ENCODE data around the gene CAPN11. TPM values are rescaled to one million over a fixed set of nuclear protein-coding genes. Genes with fewer than 3 reads are reported as not detected.

The CAPN11 gene
- total and polyA plus RNA-seq, 2 experiments from 2014 or later, result 1.1 to 1.7 TPM

DNA sequence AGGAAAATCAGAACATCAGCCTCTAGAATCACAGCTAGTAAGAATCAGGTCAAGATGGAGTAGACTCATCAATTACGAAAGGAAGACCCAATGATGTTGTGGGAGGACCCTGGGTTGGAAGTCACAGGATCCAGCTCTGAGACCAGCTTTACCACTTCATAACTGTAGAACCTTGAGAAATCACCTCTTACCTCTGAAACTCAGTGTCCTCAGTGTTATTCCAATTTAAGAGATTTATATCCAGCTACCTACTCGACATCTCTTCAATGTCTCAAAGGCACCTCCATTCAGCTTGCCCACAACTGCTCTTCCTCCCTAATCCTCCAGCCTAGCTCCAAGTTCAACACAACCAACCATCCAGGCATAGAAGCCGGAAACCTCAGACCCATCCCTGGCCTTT, 47.7 kb upstream of the CAPN11 start:
- DNase-seq (ENCODE audit: low spot score), result no peak
- Histone ChIP-seq H3K36me3 (ENCODE audit: insufficient read depth) (peaks cover 40% of the 10 kb centered on the region), H3K4me1 (ENCODE audit: insufficient read depth) (no peaks in the 10 kb centered on the region), H3K27me3 (ENCODE audit: insufficient read depth) (no peaks in the 10 kb centered on the region), H3F3A (replicated peaks; ENCODE audit: low read depth) (0 out of 2 replicates have a peak, but pooled peaks cover 3% of the 10 kb centered on the region), H3K9me2 (ENCODE audit: insufficient read depth) (no peaks in the 10 kb centered on the region), H2AFZ (no peak overlapping the region), H3K79me2 (replicated peaks; ENCODE audit: insufficient read depth) (peaks cover 38% of the 10 kb centered on the region), H3K4me3 (no peak overlapping the region), H4K20me1 (replicated peaks; ENCODE audit: insufficient read depth) (peaks cover 25% of the 10 kb centered on the region), H3K4me2 (no peak overlapping the region), H3K27ac (ENCODE audit: low read depth) (no peak overlapping the region)
- ATAC-seq, result no peak
- H3K9me3 Mint-ChIP-seq, result no peaks in the 10 kb centered on the region
- TF ChIP-seq EZH2phosphoT487 (IDR thresholded peaks at IDR 0.05; ENCODE audit: unreplicated experiment) (no peak), NANOG (IDR thresholded peaks at IDR 0.05; ENCODE audit: borderline replicate concordance) (no peak), CREB1 (CRISPR knock-in tag; IDR thresholded peaks at IDR 0.05; ENCODE audit: low read depth) (no peak), EZH2 (IDR thresholded peaks at IDR 0.05; ENCODE audit: low read depth, unreplicated experiment) (no peak), STAT1 (IDR thresholded peaks at IDR 0.05; ENCODE audit: unreplicated experiment) (no peak)
- TF ChIP-seq, protein P1, sequence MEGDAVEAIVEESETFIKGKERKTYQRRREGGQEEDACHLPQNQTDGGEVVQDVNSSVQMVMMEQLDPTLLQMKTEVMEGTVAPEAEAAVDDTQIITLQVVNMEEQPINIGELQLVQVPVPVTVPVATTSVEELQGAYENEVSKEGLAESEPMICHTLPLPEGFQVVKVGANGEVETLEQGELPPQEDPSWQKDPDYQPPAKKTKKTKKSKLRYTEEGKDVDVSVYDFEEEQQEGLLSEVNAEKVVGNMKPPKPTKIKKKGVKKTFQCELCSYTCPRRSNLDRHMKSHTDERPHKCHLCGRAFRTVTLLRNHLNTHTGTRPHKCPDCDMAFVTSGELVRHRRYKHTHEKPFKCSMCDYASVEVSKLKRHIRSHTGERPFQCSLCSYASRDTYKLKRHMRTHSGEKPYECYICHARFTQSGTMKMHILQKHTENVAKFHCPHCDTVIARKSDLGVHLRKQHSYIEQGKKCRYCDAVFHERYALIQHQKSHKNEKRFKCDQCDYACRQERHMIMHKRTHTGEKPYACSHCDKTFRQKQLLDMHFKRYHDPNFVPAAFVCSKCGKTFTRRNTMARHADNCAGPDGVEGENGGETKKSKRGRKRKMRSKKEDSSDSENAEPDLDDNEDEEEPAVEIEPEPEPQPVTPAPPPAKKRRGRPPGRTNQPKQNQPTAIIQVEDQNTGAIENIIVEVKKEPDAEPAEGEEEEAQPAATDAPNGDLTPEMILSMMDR (conservative IDR thresholded peaks at IDR 0.05; ENCODE audit: low read depth in 2 of 2), result no peak
- H3K27me3 Mint-ChIP-seq (ENCODE audit: insufficient read depth, low read depth, poor library complexity), result peaks cover 5% of the 10 kb centered on the region
- H3K36me3 Mint-ChIP-seq (ENCODE audit: low read depth), result peaks cover 76% of the 10 kb centered on the region
- no peaks in the 10 kb centered on the region; the same call in 2 of the 3 replicates for H3K4me1 Mint-ChIP-seq
- H3K27ac Mint-ChIP-seq, result peak overlapping the region; percentile 18; the same call in 1 of the 2 replicates
- H3K4me3 Mint-ChIP-seq, result no peak overlapping the region

DNA sequence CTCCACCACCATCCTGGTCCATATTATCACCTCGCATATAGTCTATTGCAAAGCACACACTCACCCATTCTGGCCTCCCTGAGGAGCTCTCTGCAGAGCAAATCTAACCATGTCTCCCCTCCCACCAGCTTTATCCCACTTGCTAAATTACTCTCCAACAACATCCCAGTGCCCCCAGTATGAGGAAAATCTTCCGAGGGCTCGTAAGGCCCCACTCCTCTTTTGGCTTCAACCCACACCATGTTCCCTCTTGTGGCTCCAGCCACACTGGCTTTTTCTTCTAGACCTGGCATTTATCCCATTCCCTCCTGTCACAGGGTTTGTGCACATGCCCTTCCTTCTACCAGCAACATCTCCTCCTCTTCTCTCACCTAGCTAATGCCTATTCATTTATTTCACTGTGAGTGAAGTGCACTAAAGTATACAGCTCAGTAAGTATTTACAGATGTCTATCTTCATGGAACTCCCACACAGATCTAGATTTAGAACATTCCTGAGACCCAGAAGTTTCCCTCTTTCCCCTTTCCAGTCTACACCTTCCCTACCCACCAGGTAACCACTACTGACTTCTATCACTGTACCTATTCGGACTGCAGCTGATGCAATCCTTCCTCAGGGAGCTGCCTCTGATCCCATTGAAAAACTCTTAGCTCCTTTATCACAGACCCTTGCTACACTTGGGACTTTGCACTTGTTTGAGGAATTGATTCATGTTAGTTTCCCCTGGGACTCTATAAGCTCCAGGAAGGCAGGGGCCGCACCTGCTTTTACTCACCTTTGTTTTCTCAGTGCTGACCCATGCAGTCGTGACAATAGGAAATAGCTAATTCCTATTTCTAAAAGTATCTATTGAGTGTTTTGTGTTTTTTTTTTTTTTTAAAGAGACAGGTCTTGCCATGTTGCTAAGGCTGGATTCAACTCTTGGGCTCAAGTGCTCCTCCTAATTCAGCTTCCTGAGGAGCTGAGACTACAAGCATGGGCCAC, 46.9 kb upstream of the CAPN11 start:
- Mint-ChIP-seq H3K4me1 (peaks cover 5% of the 10 kb centered on the region), H3K27ac (peak overlapping the region; percentile 18; the same call in 1 of the 2 replicates), H3K4me3 (no peak overlapping the region; the same call in 2 of the 3 replicates), H3K9me3 (no peaks in the 10 kb centered on the region), H3K36me3 (ENCODE audit: low read depth) (peaks cover 71% of the 10 kb centered on the region), H3K27me3 (ENCODE audit: insufficient read depth, low read depth, poor library complexity) (peaks cover 2% of the 10 kb centered on the region)
- H3F3A ChIP-seq (replicated peaks; ENCODE audit: low read depth), result 0 out of 2 replicates have a peak, but pooled peaks cover 3% of the 10 kb centered on the region
- no peak overlapping the region for H2AFZ ChIP-seq
- H3K27ac ChIP-seq (ENCODE audit: low read depth), result no peak overlapping the region
- no peak for DNase-seq (ENCODE audit: low spot score)
- H3K4me1 ChIP-seq (ENCODE audit: insufficient read depth), result peaks cover 2% of the 10 kb centered on the region; the same call in 1 of the 2 replicates
- peaks cover 45% of the 10 kb centered on the region for H3K79me2 ChIP-seq (replicated peaks; ENCODE audit: insufficient read depth)
- H4K20me1 ChIP-seq (replicated peaks; ENCODE audit: insufficient read depth), result peaks cover 32% of the 10 kb centered on the region
- no peaks in the 10 kb centered on the region for H3K27me3 ChIP-seq (ENCODE audit: insufficient read depth)
- no peaks in the 10 kb centered on the region for H3K9me2 ChIP-seq (ENCODE audit: insufficient read depth)
- no peak overlapping the region for H3K4me3 ChIP-seq
- no peak overlapping the region for H3K4me2 ChIP-seq
- peaks cover 40% of the 10 kb centered on the region for H3K36me3 ChIP-seq (ENCODE audit: insufficient read depth)
- ATAC-seq, result no peak
- TF ChIP-seq STAT1 (IDR thresholded peaks at IDR 0.05; ENCODE audit: unreplicated experiment) (no peak), EZH2 (IDR thresholded peaks at IDR 0.05; ENCODE audit: low read depth, unreplicated experiment) (no peak)
- TF ChIP-seq, protein P2, sequence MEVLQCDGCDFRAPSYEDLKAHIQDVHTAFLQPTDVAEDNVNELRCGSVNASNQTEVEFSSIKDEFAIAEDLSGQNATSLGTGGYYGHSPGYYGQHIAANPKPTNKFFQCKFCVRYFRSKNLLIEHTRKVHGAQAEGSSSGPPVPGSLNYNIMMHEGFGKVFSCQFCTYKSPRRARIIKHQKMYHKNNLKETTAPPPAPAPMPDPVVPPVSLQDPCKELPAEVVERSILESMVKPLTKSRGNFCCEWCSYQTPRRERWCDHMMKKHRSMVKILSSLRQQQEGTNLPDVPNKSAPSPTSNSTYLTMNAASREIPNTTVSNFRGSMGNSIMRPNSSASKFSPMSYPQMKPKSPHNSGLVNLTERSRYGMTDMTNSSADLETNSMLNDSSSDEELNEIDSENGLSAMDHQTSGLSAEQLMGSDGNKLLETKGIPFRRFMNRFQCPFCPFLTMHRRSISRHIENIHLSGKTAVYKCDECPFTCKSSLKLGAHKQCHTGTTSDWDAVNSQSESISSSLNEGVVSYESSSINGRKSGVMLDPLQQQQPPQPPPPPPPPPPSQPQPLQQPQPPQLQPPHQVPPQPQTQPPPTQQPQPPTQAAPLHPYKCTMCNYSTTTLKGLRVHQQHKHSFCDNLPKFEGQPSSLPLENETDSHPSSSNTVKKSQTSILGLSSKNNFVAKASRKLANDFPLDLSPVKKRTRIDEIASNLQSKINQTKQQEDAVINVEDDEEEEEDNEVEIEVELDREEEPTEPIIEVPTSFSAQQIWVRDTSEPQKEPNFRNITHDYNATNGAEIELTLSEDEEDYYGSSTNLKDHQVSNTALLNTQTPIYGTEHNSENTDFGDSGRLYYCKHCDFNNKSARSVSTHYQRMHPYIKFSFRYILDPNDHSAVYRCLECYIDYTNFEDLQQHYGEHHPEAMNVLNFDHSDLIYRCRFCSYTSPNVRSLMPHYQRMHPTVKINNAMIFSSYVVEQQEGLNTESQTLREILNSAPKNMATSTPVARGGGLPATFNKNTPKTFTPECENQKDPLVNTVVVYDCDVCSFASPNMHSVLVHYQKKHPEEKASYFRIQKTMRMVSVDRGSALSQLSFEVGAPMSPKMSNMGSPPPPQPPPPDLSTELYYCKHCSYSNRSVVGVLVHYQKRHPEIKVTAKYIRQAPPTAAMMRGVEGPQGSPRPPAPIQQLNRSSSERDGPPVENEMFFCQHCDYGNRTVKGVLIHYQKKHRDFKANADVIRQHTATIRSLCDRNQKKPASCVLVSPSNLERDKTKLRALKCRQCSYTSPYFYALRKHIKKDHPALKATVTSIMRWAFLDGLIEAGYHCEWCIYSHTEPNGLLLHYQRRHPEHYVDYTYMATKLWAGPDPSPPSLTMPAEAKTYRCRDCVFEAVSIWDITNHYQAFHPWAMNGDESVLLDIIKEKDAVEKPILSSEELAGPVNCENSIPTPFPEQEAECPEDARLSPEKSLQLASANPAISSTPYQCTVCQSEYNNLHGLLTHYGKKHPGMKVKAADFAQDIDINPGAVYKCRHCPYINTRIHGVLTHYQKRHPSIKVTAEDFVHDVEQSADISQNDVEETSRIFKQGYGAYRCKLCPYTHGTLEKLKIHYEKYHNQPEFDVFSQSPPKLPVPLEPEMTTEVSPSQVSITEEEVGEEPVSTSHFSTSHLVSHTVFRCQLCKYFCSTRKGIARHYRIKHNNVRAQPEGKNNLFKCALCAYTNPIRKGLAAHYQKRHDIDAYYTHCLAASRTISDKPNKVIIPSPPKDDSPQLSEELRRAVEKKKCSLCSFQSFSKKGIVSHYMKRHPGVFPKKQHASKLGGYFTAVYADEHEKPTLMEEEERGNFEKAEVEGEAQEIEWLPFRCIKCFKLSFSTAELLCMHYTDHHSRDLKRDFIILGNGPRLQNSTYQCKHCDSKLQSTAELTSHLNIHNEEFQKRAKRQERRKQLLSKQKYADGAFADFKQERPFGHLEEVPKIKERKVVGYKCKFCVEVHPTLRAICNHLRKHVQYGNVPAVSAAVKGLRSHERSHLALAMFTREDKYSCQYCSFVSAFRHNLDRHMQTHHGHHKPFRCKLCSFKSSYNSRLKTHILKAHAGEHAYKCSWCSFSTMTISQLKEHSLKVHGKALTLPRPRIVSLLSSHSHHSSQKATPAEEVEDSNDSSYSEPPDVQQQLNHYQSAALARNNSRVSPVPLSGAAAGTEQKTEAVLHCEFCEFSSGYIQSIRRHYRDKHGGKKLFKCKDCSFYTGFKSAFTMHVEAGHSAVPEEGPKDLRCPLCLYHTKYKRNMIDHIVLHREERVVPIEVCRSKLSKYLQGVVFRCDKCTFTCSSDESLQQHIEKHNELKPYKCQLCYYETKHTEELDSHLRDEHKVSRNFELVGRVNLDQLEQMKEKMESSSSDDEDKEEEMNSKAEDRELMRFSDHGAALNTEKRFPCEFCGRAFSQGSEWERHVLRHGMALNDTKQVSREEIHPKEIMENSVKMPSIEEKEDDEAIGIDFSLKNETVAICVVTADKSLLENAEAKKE (CRISPR knock-in tag; IDR thresholded peaks at IDR 0.05), result no peak

All from GM23338 (cell line).